C4-2B (cell line): ENCODE data around the gene NTRK2.

Experiments used
- H3K27ac ChIP-seq: fragments of 450-650 bp; 2 replicates; pipeline ENCODE4 v1.5.1; 2017
- ZFX ChIP-seq: fragments of 450-650 bp; IDR thresholded peaks from 2 replicates; pipeline ENCODE4 v1.6.1; 2017
- TF ChIP-seq, protein P1 (sequence below): fragments of 450-650 bp; conservative IDR thresholded peaks from 2 replicates; pipeline ENCODE4 v1.5.1; 2017; ENCODE audit warnings: mild to moderate bottlenecking

Gene NTRK2

DNA sequence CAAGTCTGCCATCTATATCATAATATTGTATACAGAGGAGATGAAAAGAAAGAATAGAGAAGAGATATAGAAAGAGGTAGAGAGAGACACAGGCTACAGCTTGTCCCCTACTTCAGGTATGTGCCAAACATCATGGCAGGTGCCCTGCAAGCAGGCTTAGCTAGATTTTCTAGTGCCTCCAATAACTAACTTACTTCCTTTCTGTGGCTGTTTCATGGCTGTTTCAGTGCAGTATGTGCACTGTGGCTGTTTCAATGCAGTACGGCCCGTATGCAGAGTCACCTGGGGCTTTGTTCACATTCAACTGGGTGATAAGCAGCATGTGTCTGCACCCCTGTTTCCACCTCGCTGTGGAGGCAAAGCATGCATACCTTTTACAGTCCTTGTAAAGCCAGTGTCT lies 327.2 kb downstream of the NTRK2 start:
- no peak overlapping the region for H3K27ac ChIP-seq
- no peak for TF ChIP-seq ZFX
- TF ChIP-seq, protein P1, sequence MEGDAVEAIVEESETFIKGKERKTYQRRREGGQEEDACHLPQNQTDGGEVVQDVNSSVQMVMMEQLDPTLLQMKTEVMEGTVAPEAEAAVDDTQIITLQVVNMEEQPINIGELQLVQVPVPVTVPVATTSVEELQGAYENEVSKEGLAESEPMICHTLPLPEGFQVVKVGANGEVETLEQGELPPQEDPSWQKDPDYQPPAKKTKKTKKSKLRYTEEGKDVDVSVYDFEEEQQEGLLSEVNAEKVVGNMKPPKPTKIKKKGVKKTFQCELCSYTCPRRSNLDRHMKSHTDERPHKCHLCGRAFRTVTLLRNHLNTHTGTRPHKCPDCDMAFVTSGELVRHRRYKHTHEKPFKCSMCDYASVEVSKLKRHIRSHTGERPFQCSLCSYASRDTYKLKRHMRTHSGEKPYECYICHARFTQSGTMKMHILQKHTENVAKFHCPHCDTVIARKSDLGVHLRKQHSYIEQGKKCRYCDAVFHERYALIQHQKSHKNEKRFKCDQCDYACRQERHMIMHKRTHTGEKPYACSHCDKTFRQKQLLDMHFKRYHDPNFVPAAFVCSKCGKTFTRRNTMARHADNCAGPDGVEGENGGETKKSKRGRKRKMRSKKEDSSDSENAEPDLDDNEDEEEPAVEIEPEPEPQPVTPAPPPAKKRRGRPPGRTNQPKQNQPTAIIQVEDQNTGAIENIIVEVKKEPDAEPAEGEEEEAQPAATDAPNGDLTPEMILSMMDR = no peak

DNA sequence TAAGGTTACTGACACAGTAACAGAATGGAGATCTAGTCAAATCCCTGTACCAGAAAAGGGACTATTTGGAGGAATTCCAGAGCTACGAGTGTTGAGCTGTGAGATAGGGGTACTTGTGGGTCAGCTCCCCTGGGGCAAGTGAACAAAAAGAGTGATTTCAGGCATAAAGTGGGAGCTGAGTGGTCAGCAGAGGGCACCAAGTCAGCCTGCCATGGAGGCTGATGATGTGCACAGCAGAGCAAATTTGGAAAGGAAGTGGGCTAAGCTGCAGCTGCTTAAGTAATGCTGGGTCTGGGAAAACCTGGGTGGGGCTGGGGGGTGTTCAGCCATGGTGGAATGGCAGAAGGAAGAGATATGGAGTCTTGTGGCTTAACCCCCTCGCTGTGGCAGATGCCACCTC lies 327.9 kb downstream of the NTRK2 start:
- TF ChIP-seq, protein P1 = no peak
- no peak for TF ChIP-seq ZFX
- H3K27ac ChIP-seq = no peak overlapping the region

DNA sequence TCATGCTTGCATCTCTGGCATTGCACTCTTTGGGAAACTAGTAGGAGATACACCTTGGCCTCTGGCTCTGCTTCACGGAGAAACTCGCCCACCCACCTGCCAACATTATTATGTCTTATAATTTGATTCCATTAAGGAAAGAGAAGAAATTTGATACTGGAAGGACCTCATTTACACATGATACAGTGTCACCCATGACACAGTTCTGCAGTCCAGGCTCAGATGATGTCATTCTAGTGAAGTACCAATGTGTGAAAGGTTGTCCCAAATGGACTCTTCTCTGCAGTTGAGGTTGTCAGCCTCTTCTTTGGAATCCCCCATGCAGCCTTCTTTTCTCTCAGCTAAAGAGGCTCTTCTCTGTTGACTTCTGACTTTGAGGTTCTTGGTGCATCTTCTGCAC lies 329.1 kb downstream of the NTRK2 start:
- TF ChIP-seq, protein P1 = no peak
- TF ChIP-seq ZFX = no peak
- H3K27ac ChIP-seq = no peak overlapping the region

DNA sequence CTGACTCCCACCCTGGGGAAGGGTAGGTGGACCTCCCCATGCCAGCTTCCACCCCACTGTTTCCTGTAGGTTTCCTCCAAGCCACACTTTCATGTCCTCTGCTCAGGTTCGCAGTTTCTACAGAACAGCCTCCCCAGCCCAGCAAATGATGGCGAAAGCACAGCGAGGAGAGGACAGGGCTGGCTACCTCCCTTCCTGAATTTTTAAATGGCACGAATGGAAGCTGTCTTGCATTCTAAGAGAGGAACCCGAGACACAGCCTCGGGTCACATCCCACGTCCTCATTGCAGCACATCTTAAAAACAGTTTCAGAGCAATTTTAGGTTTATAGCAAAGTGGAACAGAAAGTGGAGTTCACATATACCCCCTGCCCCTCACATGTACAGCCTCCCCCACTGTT lies 330.3 kb downstream of the NTRK2 start:
- no peak for TF ChIP-seq ZFX
- TF ChIP-seq, protein P1 = no peak
- no peak overlapping the region for H3K27ac ChIP-seq

DNA sequence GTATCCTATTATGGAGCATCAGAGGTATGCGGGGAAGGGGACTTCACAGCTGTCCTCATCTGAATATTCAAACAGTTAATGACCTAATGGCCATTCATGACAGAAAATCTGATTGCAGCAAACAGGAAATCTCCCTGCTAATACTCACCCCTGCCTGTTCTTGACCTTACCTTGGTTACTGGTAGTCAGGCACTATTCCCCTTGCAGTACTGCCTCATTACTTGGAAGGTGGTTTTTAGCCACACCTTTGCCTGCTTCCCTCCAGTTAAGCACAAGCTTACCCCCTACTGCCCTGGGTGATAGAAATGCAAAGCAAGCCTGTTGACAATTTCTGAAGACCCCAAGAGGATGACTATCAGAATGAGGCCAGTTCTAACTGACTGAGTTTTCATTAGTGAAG lies 332.4 kb downstream of the NTRK2 start:
- TF ChIP-seq, protein P1 = no peak
- no peak for TF ChIP-seq ZFX
- H3K27ac ChIP-seq = no peak overlapping the region

DNA sequence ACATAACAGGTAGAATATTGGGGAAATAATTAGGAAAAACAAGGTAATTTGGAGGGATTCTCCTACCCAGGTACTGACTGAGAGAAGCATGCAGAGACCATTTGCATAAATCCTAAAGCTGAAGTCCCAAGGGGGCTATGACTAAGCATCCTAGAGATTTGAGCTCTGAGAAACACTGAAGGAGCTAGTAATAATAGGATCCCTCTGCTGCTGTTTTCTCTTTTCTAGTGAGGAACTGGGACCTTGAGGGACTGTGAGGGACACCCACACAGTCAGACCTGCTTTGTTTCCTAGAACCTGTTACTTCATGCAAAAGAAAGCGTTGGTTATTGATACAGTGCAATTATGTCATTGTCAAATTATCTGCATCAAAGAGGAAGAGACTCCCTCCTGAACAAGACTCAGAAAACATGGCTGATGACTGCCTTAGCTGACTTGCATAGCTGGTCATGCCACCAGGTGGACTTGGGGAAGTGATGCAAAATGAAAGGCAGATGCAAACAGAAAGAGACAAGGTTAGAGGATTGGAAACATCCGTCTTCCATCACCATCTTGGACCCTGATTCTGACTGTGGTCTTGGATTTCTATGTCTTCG lies 335.4 kb downstream of the NTRK2 start:
- H3K27ac ChIP-seq = no peak overlapping the region
- TF ChIP-seq, protein P1 = no peak
- TF ChIP-seq ZFX = no peak

DNA sequence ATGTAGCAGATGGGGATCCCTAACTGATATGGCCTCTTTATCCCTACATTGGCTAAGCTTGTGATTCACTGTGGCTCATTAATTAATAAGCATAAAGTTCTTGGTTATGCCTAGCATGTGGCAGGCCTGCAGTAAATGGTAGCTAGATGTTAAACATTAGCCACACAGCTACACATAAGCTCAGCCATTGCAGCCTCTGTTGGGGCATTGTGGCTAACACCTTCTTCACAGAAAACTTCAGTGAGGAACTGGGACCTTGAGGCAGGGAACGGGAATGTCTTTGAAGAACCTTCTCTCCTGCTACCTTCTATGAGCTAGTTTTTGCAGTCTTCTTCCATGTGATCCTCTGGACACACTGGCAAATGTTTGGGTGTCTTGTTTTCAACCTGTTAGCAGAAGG lies 338.2 kb downstream of the NTRK2 start:
- TF ChIP-seq, protein P1 = no peak
- no peak for TF ChIP-seq ZFX
- H3K27ac ChIP-seq = no peak overlapping the region
